Lung (tissue), 12 donors: ENCODE data around the gene PEX11G. TPM values are rescaled to one million over a fixed set of nuclear protein-coding genes. Genes with fewer than 3 reads are reported as not detected.

ENCODE experiments used
- ATAC-seq: fragments of 200-7000 bp; cut with Tn5 transposase; one replicate; pipeline ENCODE4 v1.9.1; 2020; ENCODE audit warnings: moderate number of reproducible peaks; ENCODE audit not compliant: insufficient read depth, low FRiP score
- DNase-seq, 3 donors: peaks; one replicate each; pipeline ENCODE4 v3.0.0-alpha.2; 2013 to 2017
- H3K27ac ChIP-seq, 2 donors: one replicate each; pipeline ENCODE4 v1.5.1; 2013; ENCODE audit warnings: mild to moderate bottlenecking in 2 of 2, moderate library complexity in 2 of 2, control low read depth in 1 of 2, inconsistent platforms in 1 of 2, low read depth in 1 of 2, low read length in 1 of 2
- H3K27me3 ChIP-seq, 3 donors: one replicate each; pipeline ENCODE4 v1.5.1; 2013; ENCODE audit warnings: low read length in 2 of 3; ENCODE audit not compliant: control insufficient read depth in 3 of 3, insufficient read depth in 3 of 3
- H3K36me3 ChIP-seq, 4 donors: one replicate each; pipeline ENCODE4 v1.5.1; 2013; ENCODE audit warnings: low read length in 4 of 4, mild to moderate bottlenecking in 1 of 4, moderate library complexity in 1 of 4; ENCODE audit not compliant: control insufficient read depth in 4 of 4, insufficient read depth in 4 of 4
- H3K4me1 ChIP-seq, 5 donors: one replicate each; pipeline ENCODE4 v1.5.1; 2013; ENCODE audit warnings: low read length in 5 of 5, mild to moderate bottlenecking in 2 of 5, moderate library complexity in 1 of 5; ENCODE audit not compliant: control insufficient read depth in 5 of 5, insufficient read depth in 5 of 5
- H3K4me3 ChIP-seq: one replicate; pipeline ENCODE4 v1.5.1; 2013; ENCODE audit warnings: mild to moderate bottlenecking, control low read depth, moderate library complexity
- H3K9ac ChIP-seq, 2 donors: one replicate each; pipeline ENCODE4 v1.5.1; 2013; ENCODE audit warnings: low read length in 2 of 2, control low read depth in 1 of 2; ENCODE audit not compliant: insufficient read depth in 1 of 2
- H3K9me3 ChIP-seq, 4 donors: one replicate each; pipeline ENCODE4 v1.5.1; 2013; ENCODE audit warnings: low read length in 3 of 4, mild to moderate bottlenecking in 1 of 4, moderate library complexity in 1 of 4; ENCODE audit not compliant: control insufficient read depth in 4 of 4, insufficient read depth in 3 of 4
- WGBS, 2 donors: extraction: QIAGEN DNeasy Blood & Tissue Kit; methylation state at CpG; one replicate each; pipeline ENCODE4 v1.1.7; 2013; 5-methylcytosine and 5-hydroxymethylcytosine counted together
- polyA plus RNA-seq, 2 donors: library from polyadenylated mRNA; stranded (reverse); fragments of 200-250 nt; gene quantifications; one replicate each; pipeline ENCODE4 v1.2.1, GENCODE V29; 2013
- total RNA-seq, 2 donors: library from RNA; depleted of rRNA in 1 of 2; stranded (reverse); fragments of >200 nt in 1 of 2; gene quantifications; one replicate each; pipeline ENCODE4 v1.2.1, GENCODE V29; 2014 to 2021
- TF ChIP-seq, protein P1 (sequence below): IDR thresholded peaks from 2 replicates; pipeline ENCODE4 v1.5.1; 2012; ENCODE audit warnings: mild to moderate bottlenecking; ENCODE audit errors: control extremely low read depth, extremely low read depth
- donor health status: control.
- donor health status: control.
- donor health status: Bipolar disorder and iron deficiency.
- donor health status: healthy.
- donor health status: DM: yes; HTN: yes; CAD: no.

The PEX11G gene
- total and polyA plus RNA-seq, 4 donors, result 4.1 to 11.1 (median 7.5) TPM

DNA sequence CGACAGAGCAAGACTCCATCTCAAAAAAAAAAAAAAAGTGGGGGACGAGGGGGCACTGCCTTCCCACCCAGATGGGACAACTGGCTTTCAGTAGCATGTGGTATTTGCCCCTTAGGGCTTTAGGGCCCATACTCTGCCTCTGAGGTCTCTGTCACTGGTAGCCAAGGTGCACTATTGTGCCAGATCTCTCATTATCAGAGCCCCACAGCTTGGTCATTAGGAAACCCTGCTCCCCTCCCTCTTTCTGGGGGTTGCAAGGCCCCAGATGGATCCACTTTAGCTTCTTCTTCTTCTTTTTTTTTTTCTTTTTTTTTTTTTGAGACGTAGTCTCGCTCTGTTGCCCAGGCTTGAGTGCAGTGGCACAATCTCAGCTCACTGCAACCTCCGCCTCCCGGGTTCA lies 15.8 kb upstream of the PEX11G start:
- Histone ChIP-seq H3K4me3 (no peak overlapping the region), H3K27ac (no peak overlapping the region), H3K9ac (no peak overlapping the region), H3K36me3 (no peaks in the 10 kb centered on the region), H3K27me3 (peaks cover 0 to 3% (median under 1%) of the 10 kb centered on the region in 3 donors), H3K4me1 (peaks cover 0 to 17% (median 4%) of the 10 kb centered on the region in 5 donors), H3K9me3 (peaks cover 0 to 4% (median 0%) of the 10 kb centered on the region in 4 donors)
- no peak for DNase-seq
- no peak for ATAC-seq
- TF ChIP-seq, protein P1, sequence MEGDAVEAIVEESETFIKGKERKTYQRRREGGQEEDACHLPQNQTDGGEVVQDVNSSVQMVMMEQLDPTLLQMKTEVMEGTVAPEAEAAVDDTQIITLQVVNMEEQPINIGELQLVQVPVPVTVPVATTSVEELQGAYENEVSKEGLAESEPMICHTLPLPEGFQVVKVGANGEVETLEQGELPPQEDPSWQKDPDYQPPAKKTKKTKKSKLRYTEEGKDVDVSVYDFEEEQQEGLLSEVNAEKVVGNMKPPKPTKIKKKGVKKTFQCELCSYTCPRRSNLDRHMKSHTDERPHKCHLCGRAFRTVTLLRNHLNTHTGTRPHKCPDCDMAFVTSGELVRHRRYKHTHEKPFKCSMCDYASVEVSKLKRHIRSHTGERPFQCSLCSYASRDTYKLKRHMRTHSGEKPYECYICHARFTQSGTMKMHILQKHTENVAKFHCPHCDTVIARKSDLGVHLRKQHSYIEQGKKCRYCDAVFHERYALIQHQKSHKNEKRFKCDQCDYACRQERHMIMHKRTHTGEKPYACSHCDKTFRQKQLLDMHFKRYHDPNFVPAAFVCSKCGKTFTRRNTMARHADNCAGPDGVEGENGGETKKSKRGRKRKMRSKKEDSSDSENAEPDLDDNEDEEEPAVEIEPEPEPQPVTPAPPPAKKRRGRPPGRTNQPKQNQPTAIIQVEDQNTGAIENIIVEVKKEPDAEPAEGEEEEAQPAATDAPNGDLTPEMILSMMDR, result no peak
- WGBS, 2 donors, result 54 to 83% methylated on average over 6 of the region's 6 CpGs

DNA sequence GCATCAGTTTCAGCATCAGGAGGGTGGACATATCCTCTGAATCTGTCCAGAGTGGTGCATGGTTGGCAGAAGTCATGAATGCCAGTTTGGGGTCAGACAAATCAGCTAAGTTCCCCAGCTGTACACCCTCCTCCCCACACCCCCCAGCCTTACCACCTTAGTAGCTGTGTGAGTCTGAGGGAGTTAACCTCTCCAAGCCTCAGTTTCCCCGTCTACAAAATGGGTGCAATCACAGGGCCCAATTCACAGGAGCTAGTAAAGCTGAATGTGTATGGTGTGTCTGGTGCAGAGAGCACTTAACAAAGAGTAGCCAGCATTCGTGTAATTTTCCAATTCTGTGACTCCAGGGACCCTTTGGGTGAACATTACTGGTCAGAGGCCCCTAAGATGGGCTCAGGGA lies 13.7 kb upstream of the PEX11G start:
- Histone ChIP-seq H3K4me3 (no peak overlapping the region), H3K9me3 (peaks cover 0 to 6% (median 0%) of the 10 kb centered on the region in 4 donors), H3K4me1 (peaks cover 0 to 11% (median 4%) of the 10 kb centered on the region in 5 donors), H3K9ac (no peak overlapping the region), H3K27ac (no peak overlapping the region), H3K27me3 (peaks cover 0 to 3% (median 2%) of the 10 kb centered on the region in 3 donors), H3K36me3 (no peaks in the 10 kb centered on the region)
- DNase-seq (no peak), ATAC-seq (no peak)
- TF ChIP-seq, protein P1, result no peak
- WGBS, 2 donors, result 66 to 85% methylated on average over 2 of the region's 2 CpGs

DNA sequence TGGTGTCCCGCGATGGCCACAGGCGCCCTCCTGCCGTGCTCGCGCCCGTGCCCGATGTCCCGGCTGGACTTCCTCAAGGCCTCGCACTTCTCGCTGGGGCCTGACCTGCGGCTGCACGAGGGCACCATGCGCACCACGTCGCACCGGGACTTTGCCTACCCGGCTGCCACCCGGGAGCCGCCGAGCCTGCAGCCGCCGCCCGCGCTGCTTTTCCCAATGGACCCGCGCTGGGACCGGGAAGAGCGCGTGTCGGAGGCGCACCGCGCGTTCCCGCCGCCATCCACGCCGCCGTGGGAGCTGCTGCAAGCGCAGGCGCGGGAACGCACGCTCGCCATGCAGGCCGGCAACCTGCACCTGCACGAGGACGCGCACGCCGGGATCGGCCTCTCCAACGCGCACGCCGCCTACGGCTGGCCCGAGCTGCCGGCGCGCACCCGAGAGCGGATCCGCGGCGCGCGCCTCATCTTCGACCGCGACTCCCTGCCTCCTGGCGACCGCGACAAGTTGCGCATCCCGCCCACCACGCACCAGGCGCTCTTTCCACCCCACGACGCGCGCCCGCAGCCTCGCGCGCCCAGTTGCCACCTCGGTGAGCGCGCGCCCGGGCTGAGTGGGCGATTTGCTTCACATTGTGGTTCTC lies 12.1 kb upstream of the PEX11G start:
- H3K27ac ChIP-seq, result no peak overlapping the region
- TF ChIP-seq, protein P1, result no peak
- peak; percentile 56 for ATAC-seq
- peaks cover 0 to 11% (median 4%) of the 10 kb centered on the region in 5 donors for H3K4me1 ChIP-seq
- H3K9ac ChIP-seq, result no peak overlapping the region
- peaks cover 0 to 6% (median 0%) of the 10 kb centered on the region in 4 donors for H3K9me3 ChIP-seq
- no peaks in the 10 kb centered on the region for H3K36me3 ChIP-seq
- 2 to 4% methylated on average over 88 to 93 of the region's 93 CpGs for WGBS, 2 donors
- peak; percentile 59 to 82 (median 75) for DNase-seq
- peak overlapping the region; percentile 44 for H3K4me3 ChIP-seq
- H3K27me3 ChIP-seq, result peaks cover 0 to 3% (median 2%) of the 10 kb centered on the region in 3 donors

DNA sequence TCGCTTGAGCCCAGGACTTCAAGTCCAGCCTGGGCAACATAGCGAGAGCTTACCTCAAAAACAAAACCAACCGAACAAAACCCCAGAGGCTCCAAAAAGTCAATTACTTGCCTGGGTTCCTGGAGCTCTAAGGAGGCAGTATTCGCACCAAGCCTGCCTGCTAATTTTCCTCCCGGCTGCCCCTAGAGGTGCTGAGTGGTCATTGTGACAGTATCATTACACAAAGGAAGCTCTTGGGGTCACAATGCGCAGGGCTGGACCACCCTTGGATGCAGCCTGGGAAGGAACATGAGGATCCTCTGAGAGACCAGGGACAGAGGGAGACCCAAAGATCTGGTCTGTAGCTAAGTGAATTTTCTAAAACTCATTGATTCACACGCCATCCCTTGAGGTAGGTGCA lies 8.5 kb upstream of the PEX11G start:
- Histone ChIP-seq H3K4me1 (peaks cover 0 to 14% (median 4%) of the 10 kb centered on the region in 5 donors), H3K27ac (no peak overlapping the region), H3K27me3 (peaks cover 0 to 3% (median 2%) of the 10 kb centered on the region in 3 donors), H3K9ac (no peak overlapping the region), H3K4me3 (no peak overlapping the region), H3K36me3 (no peaks in the 10 kb centered on the region), H3K9me3 (peaks cover 0 to 6% (median 0%) of the 10 kb centered on the region in 4 donors)
- TF ChIP-seq, protein P1, result no peak
- DNase-seq (no peak), ATAC-seq (no peak)
- 51 to 55% methylated on average over 7 of the region's 7 CpGs for WGBS, 2 donors
